Ishikawa (cell line): Measurements from ENCODE around the gene SERPINB6.

Source experiments
- CEBPB ChIP-seq: IDR thresholded peaks from 2 replicates; pipeline ENCODE4 v1.6.1; 2012
- CREB1 ChIP-seq: IDR thresholded peaks from 2 replicates; pipeline ENCODE4 v1.6.1; 2012; ENCODE audit warnings: low read depth
- EGR1 ChIP-seq: IDR thresholded peaks from 2 replicates; pipeline ENCODE4 v1.6.1; 2012
- EP300 ChIP-seq: IDR thresholded peaks from 2 replicates; pipeline ENCODE4 v1.6.1; 2012; ENCODE audit warnings: borderline replicate concordance
- FOXM1 ChIP-seq: IDR thresholded peaks from 2 replicates; pipeline ENCODE4 v1.6.1; 2012; ENCODE audit warnings: low read depth, borderline replicate concordance
- NFIC ChIP-seq: IDR thresholded peaks from 2 replicates; pipeline ENCODE4 v1.6.1; 2012
- RAD21 ChIP-seq: IDR thresholded peaks from 2 replicates; pipeline ENCODE4 v1.6.1; 2012; ENCODE audit warnings: low read depth
- TAF1 ChIP-seq: IDR thresholded peaks from 2 replicates; pipeline ENCODE4 v1.6.1; 2012; ENCODE audit warnings: low read depth, mild to moderate bottlenecking
- TCF12 ChIP-seq: IDR thresholded peaks from 2 replicates; pipeline ENCODE4 v1.6.1; 2012; ENCODE audit warnings: low read depth
- TEAD4 ChIP-seq: IDR thresholded peaks from 2 replicates; pipeline ENCODE4 v1.6.1; 2012
- YY1 ChIP-seq: IDR thresholded peaks from 2 replicates; pipeline ENCODE4 v1.6.1; 2012; ENCODE audit warnings: low read depth
- ZBTB7A ChIP-seq: IDR thresholded peaks from 2 replicates; pipeline ENCODE4 v1.6.1; 2012; ENCODE audit warnings: low read depth
- TF ChIP-seq, protein P1 (sequence below): IDR thresholded peaks from 2 replicates; pipeline ENCODE4 v1.6.1; 2012; ENCODE audit warnings: low read depth, mild to moderate bottlenecking
- TF ChIP-seq, protein P2 (sequence below): IDR thresholded peaks from 2 replicates; pipeline ENCODE4 v1.6.1; 2012
- TF ChIP-seq, protein P3 (sequence below): IDR thresholded peaks from 2 replicates; pipeline ENCODE4 v1.6.1; 2012

The SERPINB6 gene

DNA sequence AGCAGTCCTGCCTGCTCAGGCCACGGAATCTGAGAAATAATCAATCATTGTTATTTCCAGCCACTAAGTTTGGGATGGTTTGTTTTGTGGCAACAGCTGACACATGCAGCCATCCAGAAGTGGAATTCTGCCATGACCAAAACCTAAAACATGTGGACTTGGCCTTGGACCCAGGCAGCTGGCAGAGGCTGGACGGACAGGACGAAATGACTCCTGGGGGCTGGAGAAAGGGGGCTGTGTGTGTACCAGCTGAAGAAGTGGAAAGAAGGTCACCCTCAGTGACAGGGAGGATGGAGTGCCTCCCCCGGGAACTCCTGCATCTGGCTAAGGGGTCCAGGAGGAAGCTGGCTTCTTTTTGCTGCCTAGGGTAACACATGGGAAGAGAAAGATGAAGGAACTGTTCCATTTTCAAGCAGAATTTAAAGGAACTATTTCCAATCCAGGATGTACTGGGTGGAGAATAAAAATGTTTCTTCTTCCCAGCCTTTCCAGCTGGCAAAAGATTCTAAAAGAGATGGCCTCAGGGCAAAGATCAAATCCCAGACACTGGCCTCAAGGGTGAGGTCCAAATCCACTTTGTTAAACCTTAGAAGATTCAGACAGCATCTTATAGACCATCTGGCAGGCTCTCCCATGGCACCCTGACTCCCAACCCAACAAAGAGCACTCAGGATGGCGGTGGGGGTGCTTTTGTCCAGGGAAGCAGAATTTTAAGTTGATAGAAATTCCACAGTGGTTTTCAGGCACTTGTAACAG lies 14.3 kb downstream of the SERPINB6 start:
- TF ChIP-seq TAF1 (no peak), EGR1 (no peak), TEAD4 (no peak), FOXM1 (no peak), NFIC (no peak), CREB1 (no peak), ZBTB7A (no peak), YY1 (no peak), CEBPB (no peak), EP300 (no peak), RAD21 (no peak), TCF12 (no peak)
- TF ChIP-seq, protein P1, sequence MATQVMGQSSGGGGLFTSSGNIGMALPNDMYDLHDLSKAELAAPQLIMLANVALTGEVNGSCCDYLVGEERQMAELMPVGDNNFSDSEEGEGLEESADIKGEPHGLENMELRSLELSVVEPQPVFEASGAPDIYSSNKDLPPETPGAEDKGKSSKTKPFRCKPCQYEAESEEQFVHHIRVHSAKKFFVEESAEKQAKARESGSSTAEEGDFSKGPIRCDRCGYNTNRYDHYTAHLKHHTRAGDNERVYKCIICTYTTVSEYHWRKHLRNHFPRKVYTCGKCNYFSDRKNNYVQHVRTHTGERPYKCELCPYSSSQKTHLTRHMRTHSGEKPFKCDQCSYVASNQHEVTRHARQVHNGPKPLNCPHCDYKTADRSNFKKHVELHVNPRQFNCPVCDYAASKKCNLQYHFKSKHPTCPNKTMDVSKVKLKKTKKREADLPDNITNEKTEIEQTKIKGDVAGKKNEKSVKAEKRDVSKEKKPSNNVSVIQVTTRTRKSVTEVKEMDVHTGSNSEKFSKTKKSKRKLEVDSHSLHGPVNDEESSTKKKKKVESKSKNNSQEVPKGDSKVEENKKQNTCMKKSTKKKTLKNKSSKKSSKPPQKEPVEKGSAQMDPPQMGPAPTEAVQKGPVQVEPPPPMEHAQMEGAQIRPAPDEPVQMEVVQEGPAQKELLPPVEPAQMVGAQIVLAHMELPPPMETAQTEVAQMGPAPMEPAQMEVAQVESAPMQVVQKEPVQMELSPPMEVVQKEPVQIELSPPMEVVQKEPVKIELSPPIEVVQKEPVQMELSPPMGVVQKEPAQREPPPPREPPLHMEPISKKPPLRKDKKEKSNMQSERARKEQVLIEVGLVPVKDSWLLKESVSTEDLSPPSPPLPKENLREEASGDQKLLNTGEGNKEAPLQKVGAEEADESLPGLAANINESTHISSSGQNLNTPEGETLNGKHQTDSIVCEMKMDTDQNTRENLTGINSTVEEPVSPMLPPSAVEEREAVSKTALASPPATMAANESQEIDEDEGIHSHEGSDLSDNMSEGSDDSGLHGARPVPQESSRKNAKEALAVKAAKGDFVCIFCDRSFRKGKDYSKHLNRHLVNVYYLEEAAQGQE: no peak
- TF ChIP-seq, protein P2, sequence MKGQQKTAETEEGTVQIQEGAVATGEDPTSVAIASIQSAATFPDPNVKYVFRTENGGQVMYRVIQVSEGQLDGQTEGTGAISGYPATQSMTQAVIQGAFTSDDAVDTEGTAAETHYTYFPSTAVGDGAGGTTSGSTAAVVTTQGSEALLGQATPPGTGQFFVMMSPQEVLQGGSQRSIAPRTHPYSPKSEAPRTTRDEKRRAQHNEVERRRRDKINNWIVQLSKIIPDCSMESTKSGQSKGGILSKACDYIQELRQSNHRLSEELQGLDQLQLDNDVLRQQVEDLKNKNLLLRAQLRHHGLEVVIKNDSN: no peak
- TF ChIP-seq, protein P3, sequence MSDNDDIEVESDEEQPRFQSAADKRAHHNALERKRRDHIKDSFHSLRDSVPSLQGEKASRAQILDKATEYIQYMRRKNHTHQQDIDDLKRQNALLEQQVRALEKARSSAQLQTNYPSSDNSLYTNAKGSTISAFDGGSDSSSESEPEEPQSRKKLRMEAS: no peak

DNA sequence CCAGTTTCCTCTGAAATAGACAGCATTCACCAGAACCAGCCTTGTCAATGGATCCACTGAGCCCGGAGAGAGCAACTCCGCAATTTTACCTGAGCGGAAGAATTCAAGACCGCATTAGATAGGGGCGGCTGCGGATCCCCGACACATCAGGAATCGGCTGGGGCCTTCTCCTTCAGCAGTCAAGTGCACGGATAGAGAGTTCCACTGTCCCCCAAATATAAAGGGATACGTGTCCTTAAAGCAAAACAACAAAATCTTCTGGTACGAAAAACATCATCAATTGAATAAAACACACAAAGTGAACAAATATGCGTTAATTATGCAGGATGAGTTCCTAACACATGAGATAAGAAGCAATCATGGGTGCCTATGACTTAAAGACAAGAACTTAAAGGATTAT lies 18.3 kb downstream of the SERPINB6 start:
- TF ChIP-seq TEAD4 (no peak), YY1 (no peak), RAD21 (no peak), EP300 (no peak), ZBTB7A (no peak), TAF1 (no peak), NFIC (no peak), EGR1 (no peak), CEBPB (no peak), TCF12 (no peak), CREB1 (no peak)
- TF ChIP-seq, protein P3: no peak; the same call in 1 of the 2 replicates
- TF ChIP-seq, protein P1: no peak
- TF ChIP-seq, protein P2: no peak

DNA sequence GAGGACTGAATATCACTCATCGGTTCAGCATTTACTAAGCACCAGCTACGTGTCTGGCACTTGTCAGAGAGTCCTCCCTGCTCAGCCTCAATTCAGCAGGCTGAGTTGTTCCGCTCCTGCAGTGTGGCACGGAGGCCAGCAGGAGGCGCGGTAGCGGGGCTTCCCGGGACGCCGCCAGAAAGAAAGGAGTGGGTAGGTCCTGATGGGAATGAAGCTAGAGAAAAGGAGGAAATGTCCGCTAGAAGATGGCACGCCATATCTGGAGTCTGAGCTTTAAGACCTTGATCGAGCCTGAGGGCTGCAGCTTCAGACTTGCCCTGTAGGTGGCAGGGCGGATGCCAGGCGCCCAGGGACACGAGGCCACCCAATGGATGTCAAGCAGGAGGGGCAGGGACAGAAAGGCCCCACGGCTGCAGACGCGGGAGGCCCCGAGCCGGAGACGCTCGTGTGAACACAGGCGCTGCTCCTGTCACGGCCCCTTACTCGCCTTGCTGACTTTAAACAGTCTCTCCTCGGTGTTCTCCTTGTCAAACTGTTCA lies 18.7 kb downstream of the SERPINB6 start:
- TF ChIP-seq RAD21: peak; percentile 39
- no peak for TF ChIP-seq TAF1
- TF ChIP-seq, protein P2: no peak
- no peak for TF ChIP-seq YY1
- no peak for TF ChIP-seq TCF12

DNA sequence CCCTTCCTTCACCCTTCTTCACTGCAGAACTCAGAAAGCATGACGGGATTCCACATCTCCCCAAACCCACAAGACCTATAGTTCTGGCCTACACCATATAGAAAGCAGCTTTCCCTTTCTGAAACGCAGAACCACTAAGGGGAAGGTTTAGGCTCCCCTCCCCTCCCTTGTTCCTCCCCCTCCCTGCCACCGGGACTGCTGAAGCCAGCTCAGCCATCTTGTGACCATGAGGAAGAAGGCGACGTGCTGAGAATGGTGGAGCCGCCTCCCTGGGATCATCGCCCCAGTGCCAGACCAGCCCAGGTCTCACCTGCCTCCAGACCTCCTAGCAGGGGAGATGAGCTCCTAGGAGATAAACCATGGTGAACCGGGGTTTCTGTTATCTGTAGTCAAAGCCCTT lies 19.6 kb downstream of the SERPINB6 start:
- no peak for TF ChIP-seq NFIC
- TF ChIP-seq EGR1: no peak
- TF ChIP-seq CEBPB: no peak
- TF ChIP-seq TCF12: no peak
- no peak for TF ChIP-seq EP300
- no peak for TF ChIP-seq YY1
- no peak for TF ChIP-seq RAD21
- TF ChIP-seq, protein P3: no peak
- TF ChIP-seq CREB1: no peak
- TF ChIP-seq TAF1: no peak
- TF ChIP-seq, protein P1: no peak
- TF ChIP-seq, protein P2: no peak
